HL-60 (cell line): ENCODE measurements around the gene CPT2.

ENCODE experiments used
- TF ChIP-seq, protein P1 (sequence below): IDR thresholded peaks from one replicate; pipeline ENCODE4 v1.5.1; 2011; ENCODE audit warnings: low read length, control low read depth, inconsistent platforms; ENCODE audit not compliant: insufficient read depth
- TF ChIP-seq, protein P2 (sequence below): IDR thresholded peaks from 2 replicates; pipeline ENCODE4 v1.6.1; 2012; ENCODE audit warnings: low read depth; ENCODE audit not compliant: insufficient replicate concordance

DNA sequence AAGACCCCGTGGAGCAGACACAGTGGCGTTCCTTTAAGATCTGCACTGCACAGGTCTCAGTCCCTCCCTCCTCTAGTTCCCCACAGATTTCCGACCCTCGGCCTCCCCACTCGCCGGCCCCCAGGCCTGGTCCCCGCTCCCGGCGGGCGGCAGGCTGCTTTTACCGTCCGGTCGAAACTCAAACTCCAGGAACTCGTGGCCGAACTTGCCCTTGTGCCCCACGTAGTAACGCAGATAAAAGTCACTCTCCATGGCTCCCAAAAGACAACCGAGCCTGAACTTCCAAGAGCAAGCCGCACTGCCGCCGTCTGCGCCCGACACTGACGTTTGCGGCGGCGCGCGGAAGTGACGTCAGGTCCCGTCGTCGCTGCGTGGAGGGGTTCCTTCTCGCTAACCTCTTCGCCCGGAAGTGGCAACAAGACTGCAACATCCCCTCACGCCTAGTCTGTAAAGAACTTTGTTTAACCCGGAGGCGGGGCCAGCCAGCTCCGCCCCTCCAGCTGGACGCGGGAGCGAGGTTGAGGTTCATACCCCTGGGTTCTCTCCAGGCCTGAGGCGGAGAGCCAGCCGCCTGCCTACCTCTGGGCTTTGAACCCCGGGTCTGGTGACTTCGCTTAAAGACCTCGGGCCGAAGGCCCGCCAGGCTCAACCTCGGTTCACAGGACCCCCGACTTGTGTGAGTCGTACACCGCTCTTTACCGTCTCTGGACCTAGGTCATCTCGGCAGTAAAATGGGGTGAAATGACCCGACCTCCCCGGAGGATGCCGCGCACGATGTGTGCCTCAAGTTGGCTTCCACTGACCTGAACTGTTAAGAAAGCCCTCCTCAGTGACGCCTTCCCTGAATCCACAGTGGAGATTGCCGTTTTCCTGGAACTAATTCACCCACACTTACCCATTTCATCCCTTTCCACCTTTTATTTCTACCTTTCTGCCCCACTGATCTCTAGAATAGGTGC, 41.9 kb downstream of the CPT2 start, which contains the start of gene MAGOH:
- TF ChIP-seq, protein P1, sequence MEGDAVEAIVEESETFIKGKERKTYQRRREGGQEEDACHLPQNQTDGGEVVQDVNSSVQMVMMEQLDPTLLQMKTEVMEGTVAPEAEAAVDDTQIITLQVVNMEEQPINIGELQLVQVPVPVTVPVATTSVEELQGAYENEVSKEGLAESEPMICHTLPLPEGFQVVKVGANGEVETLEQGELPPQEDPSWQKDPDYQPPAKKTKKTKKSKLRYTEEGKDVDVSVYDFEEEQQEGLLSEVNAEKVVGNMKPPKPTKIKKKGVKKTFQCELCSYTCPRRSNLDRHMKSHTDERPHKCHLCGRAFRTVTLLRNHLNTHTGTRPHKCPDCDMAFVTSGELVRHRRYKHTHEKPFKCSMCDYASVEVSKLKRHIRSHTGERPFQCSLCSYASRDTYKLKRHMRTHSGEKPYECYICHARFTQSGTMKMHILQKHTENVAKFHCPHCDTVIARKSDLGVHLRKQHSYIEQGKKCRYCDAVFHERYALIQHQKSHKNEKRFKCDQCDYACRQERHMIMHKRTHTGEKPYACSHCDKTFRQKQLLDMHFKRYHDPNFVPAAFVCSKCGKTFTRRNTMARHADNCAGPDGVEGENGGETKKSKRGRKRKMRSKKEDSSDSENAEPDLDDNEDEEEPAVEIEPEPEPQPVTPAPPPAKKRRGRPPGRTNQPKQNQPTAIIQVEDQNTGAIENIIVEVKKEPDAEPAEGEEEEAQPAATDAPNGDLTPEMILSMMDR = no peak
- TF ChIP-seq, protein P2, sequence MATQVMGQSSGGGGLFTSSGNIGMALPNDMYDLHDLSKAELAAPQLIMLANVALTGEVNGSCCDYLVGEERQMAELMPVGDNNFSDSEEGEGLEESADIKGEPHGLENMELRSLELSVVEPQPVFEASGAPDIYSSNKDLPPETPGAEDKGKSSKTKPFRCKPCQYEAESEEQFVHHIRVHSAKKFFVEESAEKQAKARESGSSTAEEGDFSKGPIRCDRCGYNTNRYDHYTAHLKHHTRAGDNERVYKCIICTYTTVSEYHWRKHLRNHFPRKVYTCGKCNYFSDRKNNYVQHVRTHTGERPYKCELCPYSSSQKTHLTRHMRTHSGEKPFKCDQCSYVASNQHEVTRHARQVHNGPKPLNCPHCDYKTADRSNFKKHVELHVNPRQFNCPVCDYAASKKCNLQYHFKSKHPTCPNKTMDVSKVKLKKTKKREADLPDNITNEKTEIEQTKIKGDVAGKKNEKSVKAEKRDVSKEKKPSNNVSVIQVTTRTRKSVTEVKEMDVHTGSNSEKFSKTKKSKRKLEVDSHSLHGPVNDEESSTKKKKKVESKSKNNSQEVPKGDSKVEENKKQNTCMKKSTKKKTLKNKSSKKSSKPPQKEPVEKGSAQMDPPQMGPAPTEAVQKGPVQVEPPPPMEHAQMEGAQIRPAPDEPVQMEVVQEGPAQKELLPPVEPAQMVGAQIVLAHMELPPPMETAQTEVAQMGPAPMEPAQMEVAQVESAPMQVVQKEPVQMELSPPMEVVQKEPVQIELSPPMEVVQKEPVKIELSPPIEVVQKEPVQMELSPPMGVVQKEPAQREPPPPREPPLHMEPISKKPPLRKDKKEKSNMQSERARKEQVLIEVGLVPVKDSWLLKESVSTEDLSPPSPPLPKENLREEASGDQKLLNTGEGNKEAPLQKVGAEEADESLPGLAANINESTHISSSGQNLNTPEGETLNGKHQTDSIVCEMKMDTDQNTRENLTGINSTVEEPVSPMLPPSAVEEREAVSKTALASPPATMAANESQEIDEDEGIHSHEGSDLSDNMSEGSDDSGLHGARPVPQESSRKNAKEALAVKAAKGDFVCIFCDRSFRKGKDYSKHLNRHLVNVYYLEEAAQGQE = peak; percentile 42
